ENCODE measurements around the gene TRAM2.

Gene TRAM2

DNA sequence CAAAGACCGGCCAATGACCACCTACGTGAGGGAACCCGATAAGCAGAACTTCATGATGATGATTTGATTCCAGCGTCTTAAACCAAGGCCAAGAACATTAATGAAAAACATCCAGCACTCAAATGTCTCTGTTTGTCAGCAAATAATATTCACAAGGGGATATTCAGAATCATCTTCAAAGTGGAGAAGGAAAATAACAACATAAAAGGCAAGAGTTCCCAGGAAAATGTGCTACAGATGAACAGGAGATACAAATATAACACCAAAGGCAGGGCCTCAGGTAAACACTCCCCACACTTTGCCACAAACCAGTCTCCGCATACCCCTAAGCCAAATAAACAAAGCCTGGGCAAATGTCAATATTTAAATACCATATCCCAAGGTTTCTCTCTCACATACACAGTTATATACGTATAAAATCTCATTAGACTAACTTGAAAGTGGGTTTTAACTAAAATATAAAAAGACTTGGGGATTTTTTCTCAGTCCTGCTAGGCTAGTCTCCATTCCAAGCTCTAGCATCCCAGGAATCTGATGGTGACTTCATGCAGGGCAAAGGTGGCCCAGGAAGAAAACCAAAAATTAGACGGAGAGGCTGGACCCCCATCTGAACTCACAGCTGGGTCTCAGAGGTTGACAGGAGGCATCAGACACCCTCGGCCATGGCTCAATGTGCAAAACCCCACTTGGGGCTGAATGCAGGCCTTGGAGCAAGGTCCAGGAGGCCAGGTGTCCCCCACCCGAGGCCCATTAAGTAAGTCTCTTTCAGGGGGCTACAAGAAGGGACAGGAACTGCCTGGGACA, 32.1 kb downstream of the TRAM2 start:
- DNase-seq, result no peak

DNA sequence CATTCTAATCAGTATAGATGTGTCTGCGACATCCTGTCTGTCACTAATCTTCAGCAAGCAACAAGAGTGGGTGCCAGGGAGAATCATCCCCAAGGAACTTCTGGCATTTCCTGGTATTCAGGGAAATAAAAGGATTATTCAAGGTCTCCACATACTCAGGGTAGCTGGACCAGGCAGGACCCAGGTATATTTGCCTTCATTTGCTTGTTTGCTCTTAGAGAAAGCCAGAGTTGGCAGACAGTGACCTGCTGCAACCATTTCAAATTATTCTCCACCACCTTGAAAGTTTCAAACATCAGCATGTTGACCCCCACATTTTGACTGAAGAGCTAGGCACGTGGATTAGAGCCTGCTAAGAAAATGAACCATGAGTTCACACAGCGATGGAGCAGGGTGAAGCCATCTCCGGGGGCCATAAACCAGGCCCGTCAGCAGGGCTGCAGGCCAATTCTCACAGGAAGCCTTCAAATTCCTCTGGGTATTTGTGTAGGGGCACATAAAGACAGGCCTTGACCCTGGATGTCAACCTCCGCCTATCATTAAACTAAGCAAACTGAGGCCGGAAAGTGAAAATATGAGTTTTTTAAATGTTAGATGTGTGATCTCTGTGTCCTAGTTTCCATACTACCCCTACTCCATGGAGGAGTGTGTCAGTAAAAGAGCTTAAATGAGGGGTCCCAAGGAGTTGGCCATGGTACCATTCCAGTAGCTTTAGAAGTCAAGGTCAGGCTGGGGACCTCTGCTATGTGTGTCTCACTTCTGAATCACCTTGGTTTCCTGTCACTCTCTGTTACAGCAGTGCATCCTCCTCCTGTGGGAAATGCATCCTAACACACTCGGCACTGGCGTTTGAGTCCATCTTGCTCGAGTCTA, 32.9 kb downstream of the TRAM2 start:
- no peak for DNase-seq

DNA sequence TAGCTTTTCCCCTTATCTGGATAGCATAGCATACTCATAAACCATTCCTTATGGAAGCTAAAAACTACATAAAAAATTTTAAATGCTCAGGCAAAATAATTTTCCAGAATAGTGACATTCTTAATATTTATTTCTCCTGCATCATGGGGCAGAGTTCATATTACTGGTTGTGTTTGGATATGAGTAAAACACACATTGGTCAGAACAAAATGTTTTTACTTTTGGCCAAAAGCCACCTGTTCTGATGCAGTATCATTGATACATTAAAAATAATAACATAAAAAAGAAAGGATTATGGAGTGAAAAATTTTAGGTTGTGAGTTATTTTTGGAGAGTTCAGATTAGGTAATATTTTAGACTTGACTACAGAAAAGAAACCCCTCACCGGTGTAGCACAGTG, 33.6 kb downstream of the TRAM2 start:
- no peak for DNase-seq

DNA sequence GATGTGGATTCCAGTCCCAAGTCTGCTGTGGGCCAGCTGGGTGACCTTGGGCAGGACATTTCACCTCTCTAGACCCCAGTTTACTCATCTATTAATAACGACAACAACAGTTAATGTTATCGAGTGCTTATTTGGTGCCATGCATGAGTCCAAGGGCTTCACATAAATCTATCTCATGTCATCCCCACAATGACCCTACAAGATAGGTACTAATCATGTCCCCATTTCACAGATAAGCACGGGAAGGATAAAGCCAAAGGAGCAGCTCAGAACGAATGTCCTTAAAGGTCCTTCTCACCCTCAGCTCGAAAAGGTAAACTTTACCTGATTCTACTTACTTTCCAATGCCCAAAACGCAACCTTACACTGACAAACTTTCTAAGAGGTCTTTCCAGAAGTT, 35.7 kb downstream of the TRAM2 start:
- no peak for DNase-seq

DNA sequence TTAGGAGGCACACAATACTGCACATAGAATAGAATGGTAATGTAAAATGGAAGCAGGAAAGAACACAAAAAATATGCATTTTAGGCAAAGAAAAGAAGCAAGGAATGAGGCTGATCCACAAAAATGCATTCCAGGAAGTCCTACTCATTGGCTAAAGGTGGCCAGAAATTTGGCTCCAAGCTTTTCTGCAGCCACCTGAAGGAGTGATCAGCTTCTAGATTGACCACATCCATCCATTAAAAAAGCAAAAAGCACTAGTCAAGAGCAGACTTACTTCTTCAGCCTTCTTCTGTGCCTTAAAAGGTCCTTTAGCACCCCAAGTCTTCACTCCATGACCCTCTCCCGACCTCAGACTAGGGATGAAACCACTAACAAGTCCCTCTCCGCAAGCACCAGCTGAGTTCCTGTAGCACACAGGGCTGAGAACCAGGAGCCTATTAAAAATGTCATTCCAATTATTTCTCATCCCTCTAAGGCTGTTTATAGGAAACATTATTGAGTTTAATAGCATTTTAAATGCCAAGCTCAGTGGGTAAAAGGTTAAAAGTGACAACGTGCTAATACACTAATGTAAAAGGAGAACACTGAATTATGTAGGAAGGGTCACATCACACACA, 36.5 kb downstream of the TRAM2 start:
- no peak for DNase-seq

DNA sequence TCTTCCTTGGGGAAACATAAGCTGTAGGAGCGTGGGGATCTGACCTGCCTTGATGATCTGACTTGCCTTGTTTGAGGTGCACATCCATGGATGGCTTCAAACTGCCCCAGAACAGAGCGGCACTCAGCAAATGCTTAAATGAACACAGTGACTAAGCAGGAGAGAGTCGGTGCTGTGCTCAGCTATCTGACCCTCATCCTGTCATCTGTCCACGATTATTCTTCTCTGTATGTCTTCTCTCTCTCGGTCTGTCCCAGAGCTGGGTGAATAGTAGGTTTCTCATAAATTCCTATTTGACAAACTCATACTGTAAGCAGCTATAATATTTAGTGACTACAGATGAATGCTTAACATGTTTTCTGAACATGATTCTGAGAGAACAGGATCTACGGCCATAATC, 37.3 kb downstream of the TRAM2 start:
- DNase-seq, result no peak

DNA sequence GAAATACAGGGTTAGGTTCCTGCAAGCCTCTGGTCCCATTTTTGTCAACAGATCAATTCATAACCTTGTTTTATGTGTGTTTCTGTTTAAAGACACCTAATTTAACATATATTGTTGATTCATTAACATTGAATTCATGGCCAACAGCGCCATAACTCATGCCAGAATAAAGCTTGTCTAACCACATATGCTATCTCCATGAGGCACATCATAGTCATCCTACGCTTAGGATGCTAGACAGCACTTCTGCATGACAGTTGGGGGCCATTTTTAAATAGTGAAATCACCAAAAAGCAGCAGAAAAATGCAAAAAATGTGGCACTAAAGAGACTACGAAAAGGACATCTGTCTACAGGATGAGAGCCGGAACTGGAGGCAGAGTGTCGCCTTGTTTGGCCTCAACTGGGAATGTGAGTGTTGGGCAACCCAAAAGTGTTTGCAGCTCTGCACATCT, 37.9 kb downstream of the TRAM2 start:
- no peak for DNase-seq

DNA sequence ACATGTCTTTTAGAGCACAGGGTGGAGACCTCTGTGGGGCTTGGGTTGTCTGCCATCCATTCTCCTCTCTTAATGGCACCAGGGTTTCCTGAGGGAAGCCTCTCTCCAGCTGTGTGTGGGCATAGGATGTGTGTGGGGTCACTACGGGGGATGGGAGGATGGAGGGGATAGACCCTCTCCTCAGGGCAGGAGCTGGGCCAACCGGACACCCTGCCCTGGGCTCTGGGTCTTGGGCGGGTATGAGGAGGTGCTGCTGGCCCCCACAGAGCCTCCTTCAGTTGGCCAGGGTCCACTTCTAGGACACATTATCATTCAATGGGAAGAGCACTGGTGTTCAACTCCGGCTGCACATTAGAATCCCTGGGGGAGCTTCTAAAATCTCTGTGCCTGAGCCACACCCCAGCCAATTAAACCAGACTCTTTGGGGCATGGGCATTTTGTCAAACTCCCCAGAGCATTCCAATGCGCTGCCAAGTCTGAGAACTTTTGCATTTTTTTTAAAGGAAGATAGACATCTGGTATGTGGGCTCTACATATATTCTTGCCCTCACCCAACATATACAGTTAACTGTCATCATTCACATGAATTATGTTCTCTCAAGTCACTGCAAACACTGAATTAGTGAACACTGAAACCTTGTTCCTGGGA, 38.5 kb downstream of the TRAM2 start:
- no peak for DNase-seq

DNA sequence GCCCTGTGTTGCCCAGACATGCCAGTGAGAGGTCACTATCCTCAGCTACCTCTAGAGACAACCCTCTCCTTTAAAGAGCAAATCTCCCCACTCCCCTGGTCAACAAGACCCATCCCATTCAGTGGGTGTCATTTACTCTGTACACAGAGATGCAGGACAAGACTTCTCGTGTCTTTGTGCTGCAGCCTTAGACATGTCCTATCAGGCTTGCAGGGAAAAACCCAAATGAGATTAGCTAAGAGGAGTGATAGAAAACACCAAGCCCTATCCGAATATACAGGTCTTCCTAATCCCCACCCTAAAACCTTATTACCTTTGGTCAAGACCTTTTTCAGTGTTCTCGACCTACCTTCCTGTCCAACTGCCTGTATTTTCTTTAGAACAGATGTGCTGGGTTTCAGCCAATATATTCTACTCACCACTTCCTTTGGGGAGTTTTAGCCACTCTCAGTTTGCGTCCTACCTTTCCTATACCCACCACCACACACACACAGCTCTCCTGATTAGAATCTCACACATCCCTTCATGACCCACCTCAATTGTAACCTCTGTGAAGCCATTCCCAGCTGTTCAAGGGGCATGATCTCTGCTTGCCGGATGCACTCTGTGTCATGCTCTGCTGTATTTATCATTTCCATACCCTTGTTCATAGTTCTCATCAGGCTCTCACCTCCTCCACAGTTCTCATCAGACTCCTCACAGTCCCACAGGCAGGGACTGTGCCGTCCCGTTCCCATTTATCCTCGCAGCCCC, 39.7 kb downstream of the TRAM2 start:
- DNase-seq, result no peak

DNA sequence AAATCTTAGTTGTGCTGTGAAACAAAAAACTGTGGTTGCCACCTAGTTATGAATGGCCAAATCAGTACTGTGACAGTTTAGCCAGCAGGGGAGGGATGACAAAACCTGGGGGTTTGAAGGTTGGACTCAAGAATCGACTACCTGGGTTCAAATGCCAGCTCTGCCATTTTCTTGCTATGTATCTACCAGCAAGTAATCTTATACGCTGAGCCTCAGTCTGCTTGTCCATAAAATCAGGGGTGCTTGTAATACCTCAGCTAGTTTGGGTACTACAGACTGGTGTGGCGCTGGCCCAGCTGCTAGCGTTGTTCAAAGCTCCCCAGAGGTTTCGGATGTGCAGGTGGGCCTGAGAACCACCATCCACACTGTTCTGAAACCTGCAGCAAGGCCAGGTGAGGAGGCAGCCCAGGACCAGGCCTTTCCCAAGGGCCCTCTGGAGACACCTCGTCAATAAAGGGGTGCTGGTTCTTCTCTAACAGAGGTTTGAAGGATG, 40.4 kb downstream of the TRAM2 start:
- DNase-seq, result no peak

DNA sequence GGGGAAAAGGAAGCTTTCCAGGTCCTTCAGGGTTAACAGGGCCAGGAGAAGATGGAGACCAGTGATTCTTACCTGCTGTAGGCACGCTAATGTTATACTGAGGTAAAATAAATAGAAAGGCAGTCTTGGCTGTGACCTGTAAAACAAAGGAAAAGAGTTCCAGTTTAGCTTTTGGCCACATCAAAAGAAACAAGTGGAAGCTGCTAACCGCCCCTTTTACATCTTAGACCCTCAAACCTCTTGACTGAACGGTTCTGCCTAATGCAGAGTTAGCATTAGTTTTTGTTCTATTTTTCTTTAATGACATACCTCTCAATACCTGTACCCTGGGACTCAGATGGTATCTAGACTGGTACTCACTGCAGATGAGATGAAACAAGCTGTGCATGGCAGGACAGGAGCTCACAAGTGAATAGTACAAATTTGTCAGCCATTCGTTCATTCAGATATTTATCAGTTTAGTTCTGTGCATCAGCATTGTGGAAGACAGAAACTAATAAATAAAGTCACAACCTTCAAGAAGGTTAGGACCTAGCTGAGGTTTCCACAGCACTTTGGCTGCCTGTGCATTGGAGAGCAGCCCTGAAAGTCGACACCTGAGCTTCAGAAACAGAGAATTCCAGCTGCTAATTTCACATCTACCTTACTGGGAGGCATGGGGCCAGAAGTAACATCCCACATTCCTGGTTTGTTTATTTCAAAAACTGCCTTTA, 41.0 kb downstream of the TRAM2 start:
- DNase-seq, result no peak

DNA sequence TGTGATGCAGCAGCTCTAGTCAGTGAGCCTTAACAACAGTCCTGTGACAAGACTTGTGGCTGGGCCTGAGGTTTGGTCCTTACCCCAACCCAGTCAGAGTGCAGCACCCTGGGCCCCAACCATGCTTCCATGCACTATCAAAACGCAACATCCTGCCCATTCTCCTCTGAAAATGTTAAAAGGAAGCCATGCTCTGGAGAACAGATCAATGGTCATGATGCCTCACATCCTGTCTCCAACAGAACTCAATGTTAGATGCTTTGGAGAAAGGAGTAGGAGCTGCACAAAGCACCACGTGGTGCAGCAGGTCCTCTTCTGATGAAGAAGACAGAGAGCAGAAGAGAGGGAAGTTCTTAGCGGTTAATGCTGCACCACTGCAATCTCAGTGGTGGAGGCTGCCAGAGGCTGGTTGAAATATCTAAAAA, 41.9 kb downstream of the TRAM2 start:
- DNase-seq, result no peak

DNA sequence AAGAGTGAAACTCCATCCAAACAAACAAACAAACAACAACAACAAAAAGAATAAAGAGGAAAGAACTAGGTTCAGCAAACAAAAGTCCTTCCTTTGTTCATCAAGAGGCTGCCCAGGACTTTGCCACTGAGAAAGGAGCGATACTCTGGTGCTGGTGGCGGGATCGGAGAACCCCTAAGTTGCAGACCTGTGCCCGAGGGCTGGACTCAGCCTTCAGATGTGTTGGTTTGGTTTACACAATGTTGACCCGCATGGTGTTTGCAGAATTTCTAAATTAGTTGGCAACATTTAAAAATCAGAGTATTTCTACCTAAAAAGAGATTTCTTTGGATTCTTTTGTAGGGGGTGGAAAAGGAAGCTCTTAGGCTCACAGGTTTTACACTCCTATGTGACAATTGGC, 42.5 kb downstream of the TRAM2 start:
- no peak for DNase-seq

DNA sequence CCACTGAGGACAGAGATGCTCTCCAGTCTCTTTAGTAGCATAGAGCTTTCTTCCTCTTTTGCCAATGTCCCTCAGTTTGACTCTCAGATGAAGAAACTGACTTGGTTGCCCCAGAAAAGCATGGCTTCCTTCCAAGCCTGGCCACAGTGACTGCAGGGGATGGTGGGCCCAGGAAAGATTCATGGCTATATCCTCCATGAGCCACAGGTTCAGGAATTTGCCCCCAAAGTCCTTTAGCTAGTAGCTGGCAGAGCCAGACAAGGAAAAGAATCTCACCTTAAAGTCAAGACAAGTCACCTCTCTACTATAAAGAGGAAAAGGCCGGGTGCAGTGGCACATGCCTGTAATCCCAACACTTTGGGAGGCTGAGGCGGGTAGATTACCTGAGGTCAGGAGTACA, 43.4 kb downstream of the TRAM2 start:
- DNase-seq, result no peak

DNA sequence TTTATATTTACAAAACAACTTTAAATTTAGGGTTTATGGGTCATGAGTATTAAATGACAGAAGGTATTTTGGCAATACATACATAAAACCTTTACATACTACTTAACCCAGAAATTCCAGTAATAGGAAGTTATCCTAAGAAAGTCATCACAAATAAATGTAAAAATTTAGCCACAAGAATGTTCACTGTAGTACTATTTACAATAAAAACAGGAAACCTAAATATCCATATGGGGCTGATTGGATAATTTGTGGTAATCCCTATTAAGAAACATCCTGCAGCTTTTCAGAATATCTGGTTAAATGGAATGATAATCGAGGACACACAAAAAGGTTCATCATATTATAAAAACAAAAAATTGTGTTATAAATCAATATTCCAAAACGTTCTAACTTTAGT, 44.4 kb downstream of the TRAM2 start:
- DNase-seq, result no peak

DNA sequence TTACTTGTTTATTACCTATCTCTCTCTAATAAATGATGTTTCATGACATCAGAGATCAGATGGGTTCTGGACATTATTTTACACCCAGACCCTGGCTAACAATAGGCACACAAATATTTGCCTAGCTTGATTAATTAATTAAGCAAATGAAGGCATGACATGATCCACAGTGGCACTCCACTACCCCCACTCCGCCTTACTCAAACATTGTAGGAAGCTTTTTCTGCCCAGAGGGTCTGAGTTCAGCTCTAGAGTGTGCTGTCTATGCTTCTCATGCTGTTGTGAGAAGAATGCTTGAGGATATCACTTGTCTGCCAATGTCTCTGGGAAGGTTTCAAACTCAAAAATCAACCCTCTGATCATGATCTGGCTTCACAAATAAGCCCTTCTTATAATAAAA, 45.0 kb downstream of the TRAM2 start:
- no peak for DNase-seq

DNA sequence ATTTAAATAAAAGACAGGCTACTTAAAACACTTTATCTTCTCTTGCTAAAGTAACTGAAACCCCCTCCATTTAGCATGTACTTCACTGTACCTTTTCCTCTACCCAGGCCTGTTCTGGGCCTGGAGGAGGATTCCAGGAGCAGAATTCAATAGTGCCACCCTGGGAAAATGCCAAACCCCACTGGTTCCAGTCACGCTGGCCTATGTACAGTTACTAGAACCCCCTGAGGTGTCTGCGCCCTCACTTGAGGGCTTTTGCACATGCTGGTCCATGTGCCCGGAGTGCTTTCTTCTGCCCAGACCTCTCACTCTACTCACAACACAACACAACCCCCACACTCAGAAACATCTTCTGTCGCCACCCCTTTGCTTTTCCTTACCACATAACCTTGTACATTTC, 45.5 kb downstream of the TRAM2 start:
- no peak for DNase-seq

DNA sequence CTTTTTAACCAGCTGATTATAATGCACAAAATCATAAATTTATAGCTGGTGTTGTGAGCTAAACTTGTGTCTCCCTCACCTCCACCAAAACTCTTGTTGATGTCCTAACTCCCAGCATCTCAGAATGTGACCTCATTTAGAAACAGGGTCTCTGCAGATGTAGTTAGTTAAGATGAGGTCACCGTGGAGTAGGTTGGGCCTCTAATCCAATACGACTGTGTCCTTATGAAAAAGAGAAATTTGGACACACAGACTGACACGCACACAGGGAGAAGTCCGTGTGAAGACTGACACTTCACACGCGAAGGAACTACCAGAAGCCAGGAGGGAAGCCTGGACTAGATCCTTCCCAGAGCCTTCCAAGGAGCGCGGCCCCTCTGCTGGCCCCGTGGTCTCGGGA, 46.5 kb downstream of the TRAM2 start:
- DNase-seq, result no peak

DNA sequence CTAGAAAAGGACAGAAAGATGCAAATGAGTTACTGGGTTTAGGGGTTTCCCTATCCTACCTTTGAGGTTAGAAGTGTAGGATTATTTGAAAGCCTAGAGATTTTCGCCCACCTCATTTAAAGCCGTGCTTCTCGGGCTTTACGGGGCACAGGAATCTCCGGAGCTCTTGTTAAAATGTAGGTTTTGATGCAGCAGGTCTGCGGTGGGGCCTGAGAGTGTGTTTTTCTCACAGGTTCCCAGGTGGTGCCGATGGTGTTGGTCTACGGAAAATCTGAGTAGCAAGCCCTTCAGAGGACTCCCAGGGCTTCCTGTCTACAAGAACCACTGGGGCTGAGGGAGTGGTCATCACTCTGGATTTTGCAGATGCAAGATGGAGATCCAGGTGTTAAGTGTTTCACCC, 47.5 kb downstream of the TRAM2 start:
- DNase-seq, result no peak

DNA sequence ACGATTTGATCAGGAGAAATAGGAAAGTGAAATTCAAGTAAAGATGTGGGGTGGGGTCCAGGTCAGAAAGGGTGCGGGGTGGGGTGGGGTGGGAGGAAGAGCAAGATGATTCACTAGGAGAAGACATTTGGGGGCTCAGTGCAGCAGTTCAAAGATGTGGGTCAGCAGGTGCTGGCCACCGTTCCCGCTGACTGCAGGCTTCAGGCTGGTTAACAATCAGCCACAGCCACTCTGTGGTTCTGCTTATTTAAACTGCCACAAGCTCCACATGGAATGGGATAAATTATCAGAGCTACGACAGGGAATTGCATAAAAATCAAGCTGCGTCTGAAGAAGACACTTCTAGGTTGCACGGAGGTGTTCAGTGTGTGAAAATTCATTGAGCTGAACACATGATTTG, 49.4 kb downstream of the TRAM2 start:
- DNase-seq, result no peak

DNA sequence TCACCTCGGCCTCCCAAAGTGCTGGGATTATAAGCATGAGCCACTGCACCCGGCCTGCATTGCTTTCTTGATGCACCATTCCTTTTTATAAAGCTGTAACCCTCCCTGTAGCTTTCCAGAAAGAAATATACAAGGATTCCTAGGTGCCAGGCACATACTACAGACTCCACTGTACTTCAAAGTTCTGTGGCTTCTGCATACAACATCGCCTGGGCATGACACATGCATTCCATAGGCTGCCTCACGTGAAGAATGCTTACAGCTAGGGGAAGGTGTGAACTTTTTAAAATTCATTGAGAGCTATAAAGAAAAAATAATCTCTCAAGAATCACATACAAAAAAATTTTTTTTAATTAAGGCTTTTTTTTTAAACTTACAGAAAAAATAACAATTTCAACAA, 50.2 kb downstream of the TRAM2 start:
- no peak for DNase-seq

DNA sequence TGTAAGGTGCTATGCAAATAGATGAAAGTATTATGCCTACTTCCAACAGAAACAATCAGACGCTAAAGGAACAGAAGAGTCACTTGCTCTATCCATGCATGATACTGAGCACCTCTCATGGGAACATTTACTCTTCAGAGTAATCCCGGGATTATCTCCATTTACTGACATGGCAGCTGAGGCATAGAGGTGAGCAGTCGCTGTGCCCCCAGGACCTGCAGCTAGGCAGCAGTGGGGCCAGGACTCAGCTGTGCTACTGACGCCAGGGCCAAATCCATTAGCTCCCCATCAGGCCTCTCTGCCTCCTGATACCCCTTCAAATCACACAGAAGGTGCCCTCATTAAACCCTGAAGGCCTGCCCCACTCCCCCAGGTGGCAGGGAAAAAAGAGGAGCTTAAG, 51.9 kb downstream of the TRAM2 start:
- no peak for DNase-seq

All from NCI-H1417 (cell line).